GM13976 (cell line): ENCODE results near the gene SINHCAF.
A peak's percentile ranks its signal among the peaks of the same experiment; 100 is the strongest.
"Not testable (repeated sequence)": the region's sequence is repeated elsewhere in the genome, so short reads cannot be mapped to it uniquely, and the experiment has no call there.

Source experiments
- DNase-seq: peaks from one replicate; pipeline ENCODE4 v3.0.0; 2012; ENCODE audit warnings: low spot score
- CTCF ChIP-seq: IDR thresholded peaks from 2 replicates; pipeline ENCODE4 v1.5.1; 2012; ENCODE audit warnings: borderline replicate concordance, mild to moderate bottlenecking; ENCODE audit not compliant: insufficient read depth; ENCODE audit errors: extremely low read depth, missing control alignments, control extremely low read depth
- in situ Hi-C: fragments of 300-500 bp; cut with MboI; formaldehyde crosslinking; loops from one replicate; pipeline ENCODE4 v1.12.0; 2022; ENCODE audit warnings: low sequenced_read_pairs, mixed read lengths, inconsistent platforms; ENCODE audit not compliant: unreplicated experiment

SINHCAF gene

GRCh38 chr12:31257784-31258183 is 68.2 kb downstream of the SINHCAF start:
- no peak for DNase-seq
- in situ Hi-C loops: no loop called here
- TF ChIP-seq CTCF: no peak

GRCh38 chr12:31251707-31252611 is 74.0 kb downstream of the SINHCAF start:
- TF ChIP-seq CTCF: peak; percentile 8
- peak; percentile 49 for DNase-seq
- in situ Hi-C loops: not testable (repeated sequence)

- in situ Hi-C loops: no loop called here
- TF ChIP-seq CTCF: no peak
- no peak for DNase-seq
These were observed 75.8 kb downstream of the SINHCAF start for GRCh38 chr12:31250179-31250578.

- DNase-seq: no peak
- in situ Hi-C loops: loop anchor here (25.0 kb wide), 1 partner anchor 137 kb away; no protein-coding TSS in a partner anchor
- no peak for TF ChIP-seq CTCF
These were observed 76.6 kb downstream of the SINHCAF start for GRCh38 chr12:31249356-31249755.

- TF ChIP-seq CTCF: no peak
- in situ Hi-C loops: loop anchor here (25.0 kb wide), 1 partner anchor 137 kb away; no protein-coding TSS in a partner anchor
- DNase-seq: no peak
These were observed 77.1 kb downstream of the SINHCAF start for GRCh38 chr12:31248815-31249214.

- DNase-seq: no peak
- no peak for TF ChIP-seq CTCF
- in situ Hi-C loops: loop anchor here (25.0 kb wide), 1 partner anchor 136 kb away; no protein-coding TSS in a partner anchor
These were observed 77.6 kb downstream of the SINHCAF start for GRCh38 chr12:31248337-31248736.
